Osteoblast (primary cell): ENCODE results near the gene ACOT13. TPM values are rescaled to one million over a fixed set of nuclear protein-coding genes. Genes with fewer than 3 reads are reported as not detected.

Experiments used
- DNase-seq: peaks from one replicate; pipeline ENCODE4 v3.0.0; 2011; ENCODE audit warnings: low spot score, mixed read lengths; ENCODE audit not compliant: insufficient read length; ENCODE audit errors: missing footprints
- H2AFZ ChIP-seq: 2 replicates; pipeline ENCODE4 v1.6.0; 2011; ENCODE audit warnings: mild to moderate bottlenecking, low read length
- H3K27ac ChIP-seq: 2 replicates; pipeline ENCODE4 v1.5.1; 2011; ENCODE audit warnings: mild to moderate bottlenecking, low read depth, low read length, moderate library complexity
- H3K27me3 ChIP-seq: 2 replicates; pipeline ENCODE4 v1.6.0; 2012; ENCODE audit warnings: mild to moderate bottlenecking, control low read depth, inconsistent platforms, low read length, moderate library complexity; ENCODE audit not compliant: insufficient read depth
- H3K36me3 ChIP-seq: 2 replicates; pipeline ENCODE4 v1.5.1; 2011; ENCODE audit warnings: mild to moderate bottlenecking, low read length, control low read depth, moderate library complexity; ENCODE audit not compliant: insufficient read depth
- H3K4me1 ChIP-seq: 2 replicates; pipeline ENCODE4 v1.5.1; 2011; ENCODE audit warnings: mild to moderate bottlenecking, low read length, control low read depth, moderate library complexity; ENCODE audit not compliant: insufficient read depth
- H3K4me2 ChIP-seq: 2 replicates; pipeline ENCODE4 v1.6.0; 2011; ENCODE audit warnings: mild to moderate bottlenecking, low read length; ENCODE audit not compliant: insufficient read depth
- H3K4me3 ChIP-seq: fragments of 200-600 bp; sonication (generic); 3 replicates; pipeline ENCODE4 v1.5.1; 2012; ENCODE audit warnings: mild to moderate bottlenecking, low read length, inconsistent platforms; ENCODE audit not compliant: insufficient read depth
- H3K79me2 ChIP-seq: 2 replicates; pipeline ENCODE4 v1.6.0; 2012; ENCODE audit warnings: mild to moderate bottlenecking, low read length, control low read depth, inconsistent platforms; ENCODE audit not compliant: insufficient read depth
- H3K9me3 ChIP-seq: 2 replicates; pipeline ENCODE4 v1.5.1; 2011; ENCODE audit warnings: low read depth, low read length, control low read depth
- H4K20me1 ChIP-seq: 2 replicates; pipeline ENCODE4 v1.6.0; 2012; ENCODE audit warnings: mild to moderate bottlenecking, low read length, control low read depth; ENCODE audit not compliant: insufficient read depth
- total RNA-seq: library from RNA; depleted of rRNA; stranded (reverse); fragments of >200 nt; gene quantifications from 2 replicates; pipeline ENCODE4 v1.2.3, GENCODE V29; 2012
- TF ChIP-seq, protein P1 (sequence below): IDR thresholded peaks from 2 replicates; pipeline ENCODE4 v1.5.1; 2011; ENCODE audit warnings: mild to moderate bottlenecking, low read depth, low read length, moderate library complexity; ENCODE audit errors: extremely low read depth

ACOT13 gene
- total RNA-seq, 1 donor: 5.8 TPM

DNA sequence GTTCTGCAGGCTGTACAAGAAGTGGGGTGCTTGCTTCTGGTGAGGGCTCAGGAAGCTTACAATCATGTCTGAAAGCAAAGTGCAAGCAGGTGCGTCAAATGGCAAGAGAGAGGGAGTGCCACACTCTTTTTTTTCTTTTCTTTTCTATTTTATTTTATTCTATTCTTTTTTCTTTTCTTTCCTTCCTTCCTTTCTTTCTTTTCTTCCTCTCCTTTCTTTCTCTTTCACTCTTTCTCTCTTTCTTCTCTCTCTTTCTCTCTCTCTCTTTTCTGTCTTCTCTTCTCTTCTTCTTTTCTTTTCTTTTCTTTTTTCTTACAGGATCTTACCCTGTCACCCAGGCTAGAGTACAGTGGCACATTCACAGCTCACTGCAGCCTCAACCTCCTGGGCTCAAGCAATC is 19.5 kb downstream of the ACOT13 start:
- no peak for DNase-seq
- Histone ChIP-seq H4K20me1 (peaks cover 3% of the 10 kb centered on the region), H3K36me3 (no peaks in the 10 kb centered on the region), H3K27ac (no peak overlapping the region), H3K9me3 (no peaks in the 10 kb centered on the region), H3K27me3 (no peaks in the 10 kb centered on the region), H3K4me2 (no peak overlapping the region), H3K79me2 (no peaks in the 10 kb centered on the region), H3K4me3 (no peak overlapping the region), H3K4me1 (peaks cover 12% of the 10 kb centered on the region), H2AFZ (no peak overlapping the region)
- TF ChIP-seq, protein P1, sequence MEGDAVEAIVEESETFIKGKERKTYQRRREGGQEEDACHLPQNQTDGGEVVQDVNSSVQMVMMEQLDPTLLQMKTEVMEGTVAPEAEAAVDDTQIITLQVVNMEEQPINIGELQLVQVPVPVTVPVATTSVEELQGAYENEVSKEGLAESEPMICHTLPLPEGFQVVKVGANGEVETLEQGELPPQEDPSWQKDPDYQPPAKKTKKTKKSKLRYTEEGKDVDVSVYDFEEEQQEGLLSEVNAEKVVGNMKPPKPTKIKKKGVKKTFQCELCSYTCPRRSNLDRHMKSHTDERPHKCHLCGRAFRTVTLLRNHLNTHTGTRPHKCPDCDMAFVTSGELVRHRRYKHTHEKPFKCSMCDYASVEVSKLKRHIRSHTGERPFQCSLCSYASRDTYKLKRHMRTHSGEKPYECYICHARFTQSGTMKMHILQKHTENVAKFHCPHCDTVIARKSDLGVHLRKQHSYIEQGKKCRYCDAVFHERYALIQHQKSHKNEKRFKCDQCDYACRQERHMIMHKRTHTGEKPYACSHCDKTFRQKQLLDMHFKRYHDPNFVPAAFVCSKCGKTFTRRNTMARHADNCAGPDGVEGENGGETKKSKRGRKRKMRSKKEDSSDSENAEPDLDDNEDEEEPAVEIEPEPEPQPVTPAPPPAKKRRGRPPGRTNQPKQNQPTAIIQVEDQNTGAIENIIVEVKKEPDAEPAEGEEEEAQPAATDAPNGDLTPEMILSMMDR: no peak

DNA sequence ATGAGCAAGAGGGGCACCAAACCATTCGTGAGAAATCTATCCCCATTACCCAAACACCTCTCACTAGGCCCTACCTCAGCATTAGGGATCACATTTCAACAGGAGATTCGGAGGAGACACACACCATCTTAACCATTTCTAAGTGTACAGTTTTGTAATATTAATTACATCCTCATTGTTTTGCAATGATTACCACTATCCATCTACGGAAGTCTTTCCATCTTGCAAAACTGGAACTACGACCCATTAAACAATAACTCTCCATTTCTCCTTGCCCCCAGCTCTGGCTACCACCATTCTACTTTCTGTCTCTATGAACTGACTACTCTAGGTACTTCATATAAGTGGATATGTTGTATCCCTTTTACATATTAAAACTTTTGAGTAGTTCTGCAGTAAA is 20.1 kb downstream of the ACOT13 start:
- Histone ChIP-seq H3K79me2 (no peaks in the 10 kb centered on the region), H3K27ac (no peak overlapping the region), H3K27me3 (no peaks in the 10 kb centered on the region), H4K20me1 (peaks cover 3% of the 10 kb centered on the region), H3K9me3 (no peaks in the 10 kb centered on the region), H3K4me1 (peaks cover 12% of the 10 kb centered on the region), H3K4me3 (no peak overlapping the region), H2AFZ (no peak overlapping the region), H3K4me2 (no peak overlapping the region), H3K36me3 (no peaks in the 10 kb centered on the region)
- TF ChIP-seq, protein P1: no peak
- DNase-seq: no peak

DNA sequence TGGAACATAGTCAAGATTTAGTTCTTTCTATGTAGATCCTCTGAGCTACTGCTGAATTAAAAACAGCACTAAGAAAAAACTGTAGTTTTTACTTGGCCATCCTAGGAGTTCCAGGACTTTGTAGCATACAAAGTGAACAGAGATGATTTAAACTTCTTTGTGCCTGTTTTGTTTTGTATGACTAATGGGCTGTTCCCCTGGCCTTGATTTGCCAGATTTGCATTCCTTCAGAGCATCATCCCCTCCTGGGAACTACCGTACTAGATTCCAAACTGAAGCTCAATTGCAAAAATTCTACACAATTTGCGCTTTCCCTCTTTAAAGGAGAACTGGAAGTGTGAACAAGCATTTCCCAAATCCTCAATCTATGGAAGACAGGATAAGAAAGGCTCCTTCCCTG is 23.1 kb downstream of the ACOT13 start:
- Histone ChIP-seq H3K27me3 (no peaks in the 10 kb centered on the region), H4K20me1 (peaks cover 6% of the 10 kb centered on the region), H3K4me3 (no peak overlapping the region), H3K27ac (no peak overlapping the region), H3K9me3 (no peaks in the 10 kb centered on the region), H2AFZ (no peak overlapping the region), H3K79me2 (no peaks in the 10 kb centered on the region), H3K4me2 (peak overlapping the region; percentile 21), H3K36me3 (no peaks in the 10 kb centered on the region), H3K4me1 (peaks cover 12% of the 10 kb centered on the region)
- TF ChIP-seq, protein P1: no peak
- peak; percentile 68 for DNase-seq

DNA sequence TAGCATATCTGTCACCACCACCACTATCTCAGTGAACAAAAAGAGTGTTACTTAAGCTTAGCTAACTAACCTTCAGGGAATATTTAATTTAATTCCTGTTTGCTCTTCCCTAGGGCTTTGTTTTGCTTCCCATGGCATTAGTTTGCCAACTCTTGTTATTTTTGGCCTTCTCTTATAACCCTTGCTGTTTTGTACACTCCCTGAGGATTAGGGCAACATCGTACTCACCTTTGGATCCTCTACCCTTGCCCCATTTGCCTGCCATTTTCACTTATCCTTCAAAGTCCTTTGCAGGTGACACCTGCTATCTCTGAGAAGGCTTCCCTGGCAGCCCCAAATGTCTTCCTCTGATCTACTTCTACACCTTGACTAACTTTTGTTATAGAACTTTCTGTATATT is 23.7 kb downstream of the ACOT13 start:
- Histone ChIP-seq H3K4me2 (no peak overlapping the region), H2AFZ (no peak overlapping the region), H3K27ac (no peak overlapping the region), H3K27me3 (no peaks in the 10 kb centered on the region), H3K36me3 (no peaks in the 10 kb centered on the region), H3K79me2 (no peaks in the 10 kb centered on the region), H4K20me1 (peaks cover 6% of the 10 kb centered on the region), H3K4me3 (no peak overlapping the region), H3K4me1 (peaks cover 12% of the 10 kb centered on the region), H3K9me3 (no peaks in the 10 kb centered on the region)
- DNase-seq: no peak
- TF ChIP-seq, protein P1: no peak
